HFFc6 (cell line): ENCODE measurements around the gene ACKR3. TPM values are rescaled to one million over a fixed set of nuclear protein-coding genes. Genes with fewer than 3 reads are reported as not detected.

Experiments used
- DNase-seq: peaks from one replicate; pipeline ENCODE4 v3.0.0-alpha.2; 2018
- H3K27ac Mint-ChIP-seq: 2 replicates; pipeline ENCODE4 v1.8.0; 2020; ENCODE audit warnings: mild to moderate bottlenecking, mixed read lengths
- H3K27me3 Mint-ChIP-seq: 2 replicates; pipeline ENCODE4 v1.8.0; 2021; ENCODE audit warnings: mild to moderate bottlenecking, moderate library complexity, mixed read lengths; ENCODE audit not compliant: insufficient read depth
- H3K36me3 Mint-ChIP-seq: 2 replicates; pipeline ENCODE4 v1.8.0; 2021; ENCODE audit warnings: low read depth, mixed read lengths
- H3K4me1 Mint-ChIP-seq: 2 replicates; pipeline ENCODE4 v1.8.0; 2020; ENCODE audit warnings: low read depth, mixed read lengths
- H3K4me3 Mint-ChIP-seq: 2 replicates; pipeline ENCODE4 v1.8.0; 2020; ENCODE audit warnings: mild to moderate bottlenecking, moderate library complexity, mixed read lengths
- H3K9me3 Mint-ChIP-seq: 2 replicates; pipeline ENCODE4 v1.8.0; 2020; ENCODE audit warnings: mild to moderate bottlenecking, mixed read lengths
- CTCF ChIP-seq: fragments of 200-600 bp; sonication (generic); IDR thresholded peaks from 2 replicates; pipeline ENCODE4 v1.5.0; 2021; ENCODE audit warnings: antibody characterized with exemption, mild to moderate bottlenecking
- total RNA-seq, 6 experiments: library from RNA; stranded (reverse); fragmentation: NEBNext Ultra II Directional; extraction: Animal tissue kit (Norgen Biotek cat#: 25700); gene quantifications; 2 replicates in 1 of 6; 3 replicates in 5 of 6; pipeline ENCODE4 v1.2.3, GENCODE V29; 2021

Gene ACKR3
- total RNA-seq, 6 experiments from 2014 or later: 0.12 TPM; not detected in 5

GRCh38 chr2:236558036-236558435 lies 11.6 kb upstream of the ACKR3 start:
- Mint-ChIP-seq H3K4me1 (no peaks in the 10 kb centered on the region), H3K9me3 (peaks cover 32% of the 10 kb centered on the region), H3K36me3 (no peaks in the 10 kb centered on the region), H3K27me3 (peaks cover 8% of the 10 kb centered on the region), H3K4me3 (no peak overlapping the region), H3K27ac (no peak overlapping the region)
- TF ChIP-seq CTCF: no peak
- no peak for DNase-seq

GRCh38 chr2:236558993-236559978 lies 10.3 kb upstream of the ACKR3 start:
- Mint-ChIP-seq H3K27ac (no peak overlapping the region), H3K4me1 (no peaks in the 10 kb centered on the region), H3K4me3 (no peak overlapping the region), H3K27me3 (peaks cover 6% of the 10 kb centered on the region), H3K9me3 (peaks cover 26% of the 10 kb centered on the region), H3K36me3 (no peaks in the 10 kb centered on the region)
- TF ChIP-seq CTCF: no peak
- DNase-seq: no peak

- Mint-ChIP-seq H3K27me3 (peaks cover 15% of the 10 kb centered on the region; the same call in 1 of the 2 replicates), H3K27ac (no peak overlapping the region), H3K4me3 (no peak overlapping the region), H3K9me3 (peaks cover 4% of the 10 kb centered on the region; the same call in 1 of the 2 replicates), H3K4me1 (no peaks in the 10 kb centered on the region), H3K36me3 (no peaks in the 10 kb centered on the region)
- no peak for DNase-seq
- TF ChIP-seq CTCF: no peak
Measured at GRCh38 chr2:236561874-236562273, 7.8 kb upstream of the ACKR3 start.

- H3K36me3 Mint-ChIP-seq: no peaks in the 10 kb centered on the region
- no peak for DNase-seq
Measured at GRCh38 chr2:236562434-236562833, 7.2 kb upstream of the ACKR3 start.

GRCh38 chr2:236563953-236564352 lies 5.7 kb upstream of the ACKR3 start:
- Mint-ChIP-seq H3K27me3 (peaks cover 16% of the 10 kb centered on the region; the same call in 1 of the 2 replicates), H3K4me3 (no peak overlapping the region), H3K9me3 (no peaks in the 10 kb centered on the region; the same call in 1 of the 2 replicates), H3K4me1 (no peaks in the 10 kb centered on the region), H3K27ac (no peak overlapping the region), H3K36me3 (no peaks in the 10 kb centered on the region)
- TF ChIP-seq CTCF: no peak
- DNase-seq: no peak

More at GRCh38 chr2:236562434-236562833, 7.2 kb upstream of the ACKR3 start:
- H3K9me3 Mint-ChIP-seq: peaks cover 3% of the 10 kb centered on the region; the same call in 1 of the 2 replicates
- TF ChIP-seq CTCF: peak; percentile 76
- H3K27me3 Mint-ChIP-seq: peaks cover 19% of the 10 kb centered on the region; the same call in 1 of the 2 replicates
- no peak overlapping the region for H3K27ac Mint-ChIP-seq
- H3K4me1 Mint-ChIP-seq: no peaks in the 10 kb centered on the region
- H3K4me3 Mint-ChIP-seq: no peak overlapping the region
